ENCODE data around the gene SREBF1.

Gene SREBF1

DNA sequence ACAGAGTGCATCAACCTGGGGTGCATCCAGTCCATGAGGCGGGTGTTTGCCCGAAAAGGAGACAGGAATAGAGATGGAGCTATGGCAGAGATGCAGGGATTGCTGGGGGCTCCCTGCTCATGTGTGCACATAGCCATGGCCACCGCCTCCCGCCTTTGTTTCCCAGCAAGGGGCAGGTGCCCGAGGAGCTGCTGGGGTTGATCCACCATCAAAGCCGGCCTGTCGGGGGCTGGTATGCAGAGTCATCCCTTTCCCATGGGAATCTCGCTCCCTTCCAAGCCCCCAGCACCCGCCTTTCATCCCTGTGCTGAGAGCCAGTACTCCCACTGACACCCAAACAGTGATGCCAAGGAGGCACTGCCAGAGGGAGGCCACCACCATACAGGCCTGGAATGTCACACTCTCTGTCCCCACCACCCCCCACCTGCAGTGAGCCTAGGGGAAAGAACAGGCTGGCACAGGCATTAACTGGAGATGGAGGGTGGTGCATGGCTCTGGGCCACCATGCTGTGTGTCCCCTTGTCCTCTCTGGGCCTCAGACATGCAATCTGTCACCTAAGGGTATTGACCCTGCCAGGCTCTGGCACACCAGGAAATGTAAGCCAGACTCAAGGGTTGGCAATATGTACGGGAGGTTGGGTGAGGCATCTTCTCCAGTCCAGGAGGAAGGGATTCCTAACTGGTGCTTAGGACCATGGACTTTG is 65.1 kb downstream of the SREBF1 start:
- H3K4me3 ChIP-seq (ENCODE audit: low read depth, low read length), result no peak overlapping the region
- H2AFZ ChIP-seq (ENCODE audit: low read length, unreplicated experiment), result no peak overlapping the region
- no peak overlapping the region for H3K27ac ChIP-seq (ENCODE audit: low read depth, low read length)
- H3K4me1 ChIP-seq (ENCODE audit: control insufficient read depth, insufficient read depth, low read length, unreplicated experiment), result peaks cover 11% of the 10 kb centered on the region
- no peaks in the 10 kb centered on the region for H3K27me3 ChIP-seq (ENCODE audit: insufficient read depth, low read length)
- no peaks in the 10 kb centered on the region for H3K36me3 ChIP-seq (ENCODE audit: insufficient read depth, low read length)
- H3K79me2 ChIP-seq (ENCODE audit: control insufficient read depth, insufficient read depth, low read length, unreplicated experiment), result peaks cover 6% of the 10 kb centered on the region

DNA sequence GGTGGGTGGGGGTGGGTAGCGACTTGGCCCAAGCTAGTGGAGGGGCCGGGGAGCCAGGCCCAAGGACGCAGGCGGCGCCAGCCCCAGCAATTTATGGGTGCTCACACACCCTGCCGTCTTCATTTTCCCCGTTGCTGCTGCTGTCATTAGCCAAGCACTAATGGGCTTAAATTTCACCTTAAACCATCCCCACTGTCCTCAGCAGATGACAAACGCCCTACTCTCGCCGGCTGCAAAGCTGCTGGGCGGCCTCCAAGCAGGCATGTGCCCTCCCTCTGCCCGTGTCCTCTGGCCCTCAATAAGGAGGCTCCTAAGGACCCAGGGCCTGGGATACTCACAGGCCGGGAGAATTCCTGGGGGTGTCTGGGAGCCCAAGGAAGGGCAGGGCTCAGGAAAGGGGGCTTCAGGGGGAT is 66.1 kb downstream of the SREBF1 start:
- Histone ChIP-seq H3K36me3 (ENCODE audit: insufficient read depth, low read length) (no peaks in the 10 kb centered on the region), H3K27me3 (ENCODE audit: insufficient read depth, low read length) (no peaks in the 10 kb centered on the region), H3K27ac (ENCODE audit: low read depth, low read length) (no peak overlapping the region), H3K4me3 (ENCODE audit: low read depth, low read length) (no peak overlapping the region), H3K4me1 (ENCODE audit: control insufficient read depth, insufficient read depth, low read length, unreplicated experiment) (peaks cover 11% of the 10 kb centered on the region), H2AFZ (ENCODE audit: low read length, unreplicated experiment) (no peak overlapping the region), H3K79me2 (ENCODE audit: control insufficient read depth, insufficient read depth, low read length, unreplicated experiment) (peaks cover 6% of the 10 kb centered on the region)

GRCh38 chr17:17769869-17770631 is 66.7 kb downstream of the SREBF1 start:
- Histone ChIP-seq H3K27ac (ENCODE audit: low read depth, low read length) (no peak overlapping the region), H3K4me3 (ENCODE audit: low read depth, low read length) (no peak overlapping the region), H3K4me1 (ENCODE audit: control insufficient read depth, insufficient read depth, low read length, unreplicated experiment) (peaks cover 14% of the 10 kb centered on the region), H3K36me3 (ENCODE audit: insufficient read depth, low read length) (no peaks in the 10 kb centered on the region), H3K79me2 (ENCODE audit: control insufficient read depth, insufficient read depth, low read length, unreplicated experiment) (peaks cover 6% of the 10 kb centered on the region), H2AFZ (ENCODE audit: low read length, unreplicated experiment) (no peak overlapping the region), H3K27me3 (ENCODE audit: insufficient read depth, low read length) (no peaks in the 10 kb centered on the region)

GRCh38 chr17:17768424-17769088 is 68.2 kb downstream of the SREBF1 start:
- Histone ChIP-seq H3K4me1 (ENCODE audit: control insufficient read depth, insufficient read depth, low read length, unreplicated experiment) (peaks cover 6% of the 10 kb centered on the region), H3K27me3 (ENCODE audit: insufficient read depth, low read length) (no peaks in the 10 kb centered on the region), H3K36me3 (ENCODE audit: insufficient read depth, low read length) (no peaks in the 10 kb centered on the region), H3K79me2 (ENCODE audit: control insufficient read depth, insufficient read depth, low read length, unreplicated experiment) (peaks cover 12% of the 10 kb centered on the region), H2AFZ (ENCODE audit: low read length, unreplicated experiment) (no peak overlapping the region), H3K27ac (ENCODE audit: low read depth, low read length) (no peak overlapping the region), H3K4me3 (ENCODE audit: low read depth, low read length) (no peak overlapping the region)

GRCh38 chr17:17767887-17768418 is 68.8 kb downstream of the SREBF1 start:
- H3K79me2 ChIP-seq (ENCODE audit: control insufficient read depth, insufficient read depth, low read length, unreplicated experiment), result peaks cover 12% of the 10 kb centered on the region
- no peak overlapping the region for H3K4me3 ChIP-seq (ENCODE audit: low read depth, low read length)
- H3K27ac ChIP-seq (ENCODE audit: low read depth, low read length), result no peak overlapping the region
- no peaks in the 10 kb centered on the region for H3K27me3 ChIP-seq (ENCODE audit: insufficient read depth, low read length)
- H3K4me1 ChIP-seq (ENCODE audit: control insufficient read depth, insufficient read depth, low read length, unreplicated experiment), result peaks cover 4% of the 10 kb centered on the region
- H2AFZ ChIP-seq (ENCODE audit: low read length, unreplicated experiment), result no peak overlapping the region
- no peaks in the 10 kb centered on the region for H3K36me3 ChIP-seq (ENCODE audit: insufficient read depth, low read length)

GRCh38 chr17:17767154-17767869 is 69.5 kb downstream of the SREBF1 start:
- Histone ChIP-seq H3K79me2 (ENCODE audit: control insufficient read depth, insufficient read depth, low read length, unreplicated experiment) (peaks cover 10% of the 10 kb centered on the region), H3K4me1 (ENCODE audit: control insufficient read depth, insufficient read depth, low read length, unreplicated experiment) (peaks cover 4% of the 10 kb centered on the region), H3K4me3 (ENCODE audit: low read depth, low read length) (no peak overlapping the region)

GRCh38 chr17:17766744-17767120 is 70.1 kb downstream of the SREBF1 start:
- H3K27ac ChIP-seq (ENCODE audit: low read depth, low read length), result no peak overlapping the region
- no peak overlapping the region for H3K4me3 ChIP-seq (ENCODE audit: low read depth, low read length)
- no peaks in the 10 kb centered on the region for H3K27me3 ChIP-seq (ENCODE audit: insufficient read depth, low read length)
- peaks cover 4% of the 10 kb centered on the region for H3K4me1 ChIP-seq (ENCODE audit: control insufficient read depth, insufficient read depth, low read length, unreplicated experiment)
- H2AFZ ChIP-seq (ENCODE audit: low read length, unreplicated experiment), result no peak overlapping the region
- H3K79me2 ChIP-seq (ENCODE audit: control insufficient read depth, insufficient read depth, low read length, unreplicated experiment), result peaks cover 12% of the 10 kb centered on the region
- no peaks in the 10 kb centered on the region for H3K36me3 ChIP-seq (ENCODE audit: insufficient read depth, low read length)

More at GRCh38 chr17:17767154-17767869, 69.5 kb downstream of the SREBF1 start:
- Histone ChIP-seq H3K36me3 (ENCODE audit: insufficient read depth, low read length) (no peaks in the 10 kb centered on the region), H3K27me3 (ENCODE audit: insufficient read depth, low read length) (no peaks in the 10 kb centered on the region), H3K27ac (ENCODE audit: low read depth, low read length) (no peak overlapping the region), H2AFZ (ENCODE audit: low read length, unreplicated experiment) (no peak overlapping the region)

GRCh38 chr17:17766077-17766743 is 70.6 kb downstream of the SREBF1 start:
- H3K27me3 ChIP-seq (ENCODE audit: insufficient read depth, low read length), result no peaks in the 10 kb centered on the region
- no peaks in the 10 kb centered on the region for H3K36me3 ChIP-seq (ENCODE audit: insufficient read depth, low read length)
- no peak overlapping the region for H3K4me3 ChIP-seq (ENCODE audit: low read depth, low read length)
- no peak overlapping the region for H3K27ac ChIP-seq (ENCODE audit: low read depth, low read length)
- H3K4me1 ChIP-seq (ENCODE audit: control insufficient read depth, insufficient read depth, low read length, unreplicated experiment), result peaks cover 4% of the 10 kb centered on the region
- H3K79me2 ChIP-seq (ENCODE audit: control insufficient read depth, insufficient read depth, low read length, unreplicated experiment), result peaks cover 14% of the 10 kb centered on the region
- no peak overlapping the region for H2AFZ ChIP-seq (ENCODE audit: low read length, unreplicated experiment)

GRCh38 chr17:17765359-17766076 is 71.3 kb downstream of the SREBF1 start:
- peaks cover 4% of the 10 kb centered on the region for H3K4me1 ChIP-seq (ENCODE audit: control insufficient read depth, insufficient read depth, low read length, unreplicated experiment)
- H2AFZ ChIP-seq (ENCODE audit: low read length, unreplicated experiment), result no peak overlapping the region
- H3K27ac ChIP-seq (ENCODE audit: low read depth, low read length), result no peak overlapping the region
- H3K27me3 ChIP-seq (ENCODE audit: insufficient read depth, low read length), result no peaks in the 10 kb centered on the region
- H3K4me3 ChIP-seq (ENCODE audit: low read depth, low read length), result no peak overlapping the region
- H3K36me3 ChIP-seq (ENCODE audit: insufficient read depth, low read length), result no peaks in the 10 kb centered on the region
- H3K79me2 ChIP-seq (ENCODE audit: control insufficient read depth, insufficient read depth, low read length, unreplicated experiment), result peaks cover 17% of the 10 kb centered on the region
